Thymus (tissue), 11 donors: ENCODE measurements around the gene ZNF175. TPM values are rescaled to one million over a fixed set of nuclear protein-coding genes. Genes with fewer than 3 reads are reported as not detected.
"Not testable (repeated sequence)": the region's sequence is repeated elsewhere in the genome, so short reads cannot be mapped to it uniquely, and the experiment has no call there.

ENCODE experiments used
- DNase-seq, 9 donors: peaks; one replicate each; pipeline ENCODE4 v3.0.0-alpha.2; 2013; ENCODE audit warnings: low spot score in 9 of 9, low read depth in 6 of 9, missing footprints in 1 of 9
- H3K27ac ChIP-seq, 2 donors: one replicate each; pipeline ENCODE4 v1.5.1; 2013; ENCODE audit warnings: control low read depth in 1 of 2, low read depth in 1 of 2, low read length in 1 of 2, mild to moderate bottlenecking in 1 of 2, moderate library complexity in 1 of 2
- H3K27me3 ChIP-seq, 2 donors: one replicate each; pipeline ENCODE4 v1.5.1; 2013; ENCODE audit warnings: low read length in 1 of 2; ENCODE audit not compliant: control insufficient read depth in 2 of 2, insufficient read depth in 1 of 2
- H3K36me3 ChIP-seq, 2 donors: one replicate each; pipeline ENCODE4 v1.5.1; 2013; ENCODE audit warnings: low read length in 1 of 2, mild to moderate bottlenecking in 1 of 2, moderate library complexity in 1 of 2; ENCODE audit not compliant: control insufficient read depth in 2 of 2, insufficient read depth in 2 of 2
- H3K4me1 ChIP-seq, 2 donors: one replicate each; pipeline ENCODE4 v1.5.1; 2013; ENCODE audit warnings: low read length in 2 of 2; ENCODE audit not compliant: control insufficient read depth in 2 of 2, insufficient read depth in 2 of 2
- H3K4me3 ChIP-seq, 2 donors: one replicate each; pipeline ENCODE4 v1.5.1; 2013; ENCODE audit warnings: low read length in 2 of 2, control low read depth in 1 of 2, mild to moderate bottlenecking in 1 of 2
- H3K9me3 ChIP-seq, 2 donors: one replicate each; pipeline ENCODE4 v1.5.1; 2013; ENCODE audit warnings: low read length in 1 of 2, mild to moderate bottlenecking in 1 of 2; ENCODE audit not compliant: control insufficient read depth in 2 of 2, insufficient read depth in 1 of 2
- WGBS: extraction: QIAGEN DNeasy Blood & Tissue Kit; methylation state at CpG from one replicate; pipeline ENCODE4 v1.1.7; 2013; 5-methylcytosine and 5-hydroxymethylcytosine counted together
- polyA plus RNA-seq: library from polyadenylated mRNA; stranded (reverse); fragments of 200-250 nt; gene quantifications from one replicate; pipeline ENCODE4 v1.2.3, GENCODE V29; 2013
- total RNA-seq: library from RNA; stranded (reverse); fragments of 120-200 nt; gene quantifications from one replicate; pipeline ENCODE4 v1.2.4, GENCODE V29; 2013
- donor health status: healthy.

Gene ZNF175
- total and polyA plus RNA-seq, 2 donors = 3.9 to 4.8 TPM

DNA sequence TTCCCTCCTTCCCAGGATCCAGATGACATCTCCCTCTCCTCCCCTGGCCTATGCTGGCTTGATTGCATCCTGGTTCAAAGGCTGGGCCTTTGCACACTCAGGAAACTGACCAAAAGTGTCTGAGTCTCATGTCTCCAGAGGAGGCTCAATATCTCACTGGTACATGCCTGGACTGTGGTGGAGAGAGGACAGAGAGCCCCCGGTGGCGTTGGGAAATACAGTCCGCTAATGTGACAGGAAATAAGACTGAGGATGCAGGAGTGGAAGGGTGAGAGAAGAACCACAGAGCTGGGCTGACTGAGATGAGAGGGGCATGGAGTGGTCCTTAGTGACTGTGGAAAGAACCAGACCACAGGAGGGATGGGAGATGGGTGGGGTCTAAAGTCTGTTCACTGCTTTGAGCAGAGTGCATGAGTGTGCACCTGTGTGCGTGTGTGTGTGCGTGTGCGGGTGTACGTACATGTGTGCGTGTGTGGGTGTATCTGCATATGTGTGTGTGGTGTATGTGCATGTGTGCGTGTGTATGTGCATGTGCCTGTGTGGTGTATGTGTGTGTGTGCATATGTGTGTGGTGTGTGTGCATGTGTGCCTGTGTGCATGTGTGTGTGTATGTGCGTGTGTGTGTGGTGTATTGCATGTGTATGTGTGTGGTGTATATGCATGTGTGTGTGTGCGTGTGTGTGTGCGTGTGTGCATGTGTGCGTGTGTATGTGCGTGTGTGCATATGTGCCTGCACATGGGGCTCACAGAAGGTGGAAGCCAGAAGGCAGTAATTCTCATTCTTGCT is 57.3 kb downstream of the ZNF175 start:
- DNase-seq = no peak
- WGBS = 90% methylated on average over 14 of the region's 14 CpGs
- Histone ChIP-seq H3K9me3 (no peaks in the 10 kb centered on the region), H3K36me3 (no peaks in the 10 kb centered on the region), H3K4me1 (no peaks in the 10 kb centered on the region), H3K4me3 (no peak overlapping the region), H3K27me3 (peaks cover 0 to 9% of the 10 kb centered on the region in 2 donors), H3K27ac (no peak overlapping the region)

- H3K27me3 ChIP-seq, DNase-seq, H3K36me3 ChIP-seq, H3K4me3 ChIP-seq, H3K4me1 ChIP-seq, H3K27ac ChIP-seq, H3K9me3 ChIP-seq: not testable (repeated sequence)
- 10% methylated on average over 10 of the region's 13 CpGs for WGBS
Observed at GRCh38 chr19:51630315-51630714, 59.2 kb downstream of the ZNF175 start, which contains the start of gene SIGLEC5. Gene SIGLEC5 (minus strand): TSS chr19:51630401. CDS start chr19:51630335, 66 bp downstream.

DNA sequence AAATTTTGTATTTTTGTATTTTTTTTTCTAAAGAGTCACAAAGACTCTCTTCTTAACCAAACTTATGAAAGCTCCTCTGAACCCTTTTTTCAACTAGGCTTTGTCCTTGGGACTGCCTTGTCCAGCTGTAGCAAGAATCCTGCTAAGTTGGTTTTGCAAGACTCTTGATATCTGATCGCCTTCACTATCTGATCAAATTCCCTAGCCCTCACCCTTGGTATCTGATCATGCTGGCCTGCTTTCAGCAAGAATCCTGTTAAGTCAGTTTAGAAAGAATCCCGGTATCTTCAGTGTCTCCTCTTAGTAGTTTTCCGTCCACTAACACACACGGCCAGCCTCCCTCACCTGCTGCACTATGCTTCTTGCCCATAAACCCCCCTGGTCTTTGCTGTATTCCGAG is 61.0 kb downstream of the ZNF175 start:
- Histone ChIP-seq H3K4me1 (no peaks in the 10 kb centered on the region), H3K36me3 (no peaks in the 10 kb centered on the region)
- 95% methylated on average over 5 of the region's 5 CpGs for WGBS

GRCh38 chr19:51637362-51637978 is 66.4 kb downstream of the ZNF175 start:
- no peak overlapping the region for H3K27ac ChIP-seq
- WGBS = 29% methylated on average over 5 of the region's 5 CpGs
- no peaks in the 10 kb centered on the region for H3K36me3 ChIP-seq
- H3K27me3 ChIP-seq = no peaks in the 10 kb centered on the region
- no peaks in the 10 kb centered on the region for H3K9me3 ChIP-seq
- DNase-seq = no peak
- H3K4me3 ChIP-seq = no peak overlapping the region
- H3K4me1 ChIP-seq = no peaks in the 10 kb centered on the region

More for the DNA sequence above, 61.0 kb downstream of the ZNF175 start:
- Histone ChIP-seq H3K27me3 (peaks cover 0 to 9% of the 10 kb centered on the region in 2 donors), H3K27ac (no peak overlapping the region), H3K9me3 (no peaks in the 10 kb centered on the region), H3K4me3 (no peak overlapping the region)
- DNase-seq = no peak

GRCh38 chr19:51639916-51640315 is 68.8 kb downstream of the ZNF175 start:
- Histone ChIP-seq H3K36me3 (no peaks in the 10 kb centered on the region), H3K27me3 (no peaks in the 10 kb centered on the region), H3K4me3 (no peak overlapping the region), H3K4me1 (no peaks in the 10 kb centered on the region), H3K9me3 (no peaks in the 10 kb centered on the region), H3K27ac (no peak overlapping the region)
- WGBS = 97% methylated on average over 4 of the region's 4 CpGs
- no peak for DNase-seq

GRCh38 chr19:51640386-51640785 is 69.3 kb downstream of the ZNF175 start:
- Histone ChIP-seq H3K4me3 (no peak overlapping the region), H3K4me1 (no peaks in the 10 kb centered on the region), H3K9me3 (no peaks in the 10 kb centered on the region), H3K27me3 (no peaks in the 10 kb centered on the region), H3K36me3 (no peaks in the 10 kb centered on the region), H3K27ac (no peak overlapping the region)
- WGBS = 96% methylated on average over 3 of the region's 3 CpGs
- DNase-seq = no peak

GRCh38 chr19:51641648-51642047 is 70.6 kb downstream of the ZNF175 start:
- Histone ChIP-seq H3K4me3 (no peak overlapping the region), H3K27ac (no peak overlapping the region), H3K36me3 (no peaks in the 10 kb centered on the region), H3K4me1 (no peaks in the 10 kb centered on the region), H3K9me3 (no peaks in the 10 kb centered on the region), H3K27me3 (no peaks in the 10 kb centered on the region)
- DNase-seq = no peak

Other genes starting within 250 kb of the ZNF175 start
- 0.42 TPM for gene VSIG10L, start 229.1 kb upstream of the ZNF175 start, total RNA-seq
- gene VSIG10L, start 229.1 kb upstream of the ZNF175 start, polyA plus RNA-seq = 5.7 TPM
- 89.2 TPM for gene ETFB, start 204.9 kb upstream of the ZNF175 start, total RNA-seq
- 121 TPM for gene ETFB, start 204.9 kb upstream of the ZNF175 start, polyA plus RNA-seq
- 0.76 TPM for gene CLDND2, start 202.3 kb upstream of the ZNF175 start, total RNA-seq
- gene CLDND2, start 202.3 kb upstream of the ZNF175 start, polyA plus RNA-seq = 2.1 TPM
- gene NKG7, start 198.6 kb upstream of the ZNF175 start, total RNA-seq = 10.5 TPM
- 11.6 TPM for gene NKG7, start 198.6 kb upstream of the ZNF175 start, polyA plus RNA-seq
- gene LIM2, start 183.3 kb upstream of the ZNF175 start, total RNA-seq = not detected
- not detected for gene LIM2, start 183.3 kb upstream of the ZNF175 start, polyA plus RNA-seq
- gene C19orf84, start 180.7 kb upstream of the ZNF175 start, total RNA-seq = 0.05 TPM
- gene C19orf84, start 180.7 kb upstream of the ZNF175 start, polyA plus RNA-seq = 0.11 TPM
- gene SIGLEC10, start 153.6 kb upstream of the ZNF175 start, total RNA-seq = 7.6 TPM
- 19.0 TPM for gene SIGLEC10, start 153.6 kb upstream of the ZNF175 start, polyA plus RNA-seq
- 2.1 TPM for gene SIGLEC8, start 112.8 kb upstream of the ZNF175 start, total RNA-seq
- gene SIGLEC8, start 112.8 kb upstream of the ZNF175 start, polyA plus RNA-seq = 2.1 TPM
- not detected for gene CEACAM18, start 92.7 kb upstream of the ZNF175 start, total RNA-seq
- gene CEACAM18, start 92.7 kb upstream of the ZNF175 start, polyA plus RNA-seq = not detected
- gene SIGLEC12, start 69.5 kb upstream of the ZNF175 start, total RNA-seq = 0.99 TPM
- 1.1 TPM for gene SIGLEC12, start 69.5 kb upstream of the ZNF175 start, polyA plus RNA-seq
- gene SIGLEC6, start 39.6 kb upstream of the ZNF175 start, total RNA-seq = 0.28 TPM
- 0.27 TPM for gene SIGLEC6, start 39.6 kb upstream of the ZNF175 start, polyA plus RNA-seq
- gene SIGLEC5, start 59.1 kb downstream of the ZNF175 start, total RNA-seq = 0.90 TPM
- not detected for gene SIGLEC5, start 59.1 kb downstream of the ZNF175 start, polyA plus RNA-seq
- 1.6 TPM for gene SIGLEC14, start 75.5 kb downstream of the ZNF175 start, total RNA-seq
- gene SIGLEC14, start 75.5 kb downstream of the ZNF175 start, polyA plus RNA-seq = 7.3 TPM
- 2.7 TPM for gene SPACA6, start 122.0 kb downstream of the ZNF175 start, total RNA-seq
- 10.5 TPM for gene SPACA6, start 122.0 kb downstream of the ZNF175 start, polyA plus RNA-seq
- gene HAS1, start 152.7 kb downstream of the ZNF175 start, total RNA-seq = 0.09 TPM
- gene HAS1, start 152.7 kb downstream of the ZNF175 start, polyA plus RNA-seq = 0.11 TPM
- 3.6 TPM for gene FPR1, start 180.6 kb downstream of the ZNF175 start, total RNA-seq
- gene FPR1, start 180.6 kb downstream of the ZNF175 start, polyA plus RNA-seq = 4.7 TPM
- 1.2 TPM for gene FPR2, start 189.9 kb downstream of the ZNF175 start, total RNA-seq
- gene FPR2, start 189.9 kb downstream of the ZNF175 start, polyA plus RNA-seq = 1.4 TPM
- gene FPR3, start 223.9 kb downstream of the ZNF175 start, total RNA-seq = 14.1 TPM
- gene FPR3, start 223.9 kb downstream of the ZNF175 start, polyA plus RNA-seq = 7.8 TPM